Lung (tissue), 12 donors: ENCODE measurements around the gene PDZD8. TPM values are rescaled to one million over a fixed set of nuclear protein-coding genes. Genes with fewer than 3 reads are reported as not detected.

Experiments used
- ATAC-seq: fragments of 200-7000 bp; cut with Tn5 transposase; one replicate; pipeline ENCODE4 v1.9.1; 2020; ENCODE audit warnings: moderate number of reproducible peaks; ENCODE audit not compliant: insufficient read depth, low FRiP score
- DNase-seq, 3 donors: peaks; one replicate each; pipeline ENCODE4 v3.0.0-alpha.2; 2013 to 2017
- H3K27ac ChIP-seq, 2 donors: one replicate each; pipeline ENCODE4 v1.5.1; 2013; ENCODE audit warnings: mild to moderate bottlenecking in 2 of 2, moderate library complexity in 2 of 2, control low read depth in 1 of 2, inconsistent platforms in 1 of 2, low read depth in 1 of 2, low read length in 1 of 2
- H3K27me3 ChIP-seq, 3 donors: one replicate each; pipeline ENCODE4 v1.5.1; 2013; ENCODE audit warnings: low read length in 2 of 3; ENCODE audit not compliant: control insufficient read depth in 3 of 3, insufficient read depth in 3 of 3
- H3K36me3 ChIP-seq, 4 donors: one replicate each; pipeline ENCODE4 v1.5.1; 2013; ENCODE audit warnings: low read length in 4 of 4, mild to moderate bottlenecking in 1 of 4, moderate library complexity in 1 of 4; ENCODE audit not compliant: control insufficient read depth in 4 of 4, insufficient read depth in 4 of 4
- H3K4me1 ChIP-seq, 5 donors: one replicate each; pipeline ENCODE4 v1.5.1; 2013; ENCODE audit warnings: low read length in 5 of 5, mild to moderate bottlenecking in 2 of 5, moderate library complexity in 1 of 5; ENCODE audit not compliant: control insufficient read depth in 5 of 5, insufficient read depth in 5 of 5
- H3K4me3 ChIP-seq: one replicate; pipeline ENCODE4 v1.5.1; 2013; ENCODE audit warnings: mild to moderate bottlenecking, control low read depth, moderate library complexity
- H3K9ac ChIP-seq, 2 donors: one replicate each; pipeline ENCODE4 v1.5.1; 2013; ENCODE audit warnings: low read length in 2 of 2, control low read depth in 1 of 2; ENCODE audit not compliant: insufficient read depth in 1 of 2
- H3K9me3 ChIP-seq, 4 donors: one replicate each; pipeline ENCODE4 v1.5.1; 2013; ENCODE audit warnings: low read length in 3 of 4, mild to moderate bottlenecking in 1 of 4, moderate library complexity in 1 of 4; ENCODE audit not compliant: control insufficient read depth in 4 of 4, insufficient read depth in 3 of 4
- WGBS, 2 donors: extraction: QIAGEN DNeasy Blood & Tissue Kit; methylation state at CpG; one replicate each; pipeline ENCODE4 v1.1.7; 2013; 5-methylcytosine and 5-hydroxymethylcytosine counted together
- polyA plus RNA-seq, 2 donors: library from polyadenylated mRNA; stranded (reverse); fragments of 200-250 nt; gene quantifications; one replicate each; pipeline ENCODE4 v1.2.1, GENCODE V29; 2013
- total RNA-seq, 2 donors: library from RNA; depleted of rRNA in 1 of 2; stranded (reverse); fragments of >200 nt in 1 of 2; gene quantifications; one replicate each; pipeline ENCODE4 v1.2.1, GENCODE V29; 2014 to 2021
- TF ChIP-seq, protein P1 (sequence below): IDR thresholded peaks from 2 replicates; pipeline ENCODE4 v1.5.1; 2012; ENCODE audit warnings: mild to moderate bottlenecking; ENCODE audit errors: control extremely low read depth, extremely low read depth
- donor health status: control.
- donor health status: control.
- donor health status: Bipolar disorder and iron deficiency.
- donor health status: healthy.
- donor health status: DM: yes; HTN: yes; CAD: no.

PDZD8 gene
- total and polyA plus RNA-seq, 4 donors: 3.7 to 32.0 (median 19.3) TPM

DNA sequence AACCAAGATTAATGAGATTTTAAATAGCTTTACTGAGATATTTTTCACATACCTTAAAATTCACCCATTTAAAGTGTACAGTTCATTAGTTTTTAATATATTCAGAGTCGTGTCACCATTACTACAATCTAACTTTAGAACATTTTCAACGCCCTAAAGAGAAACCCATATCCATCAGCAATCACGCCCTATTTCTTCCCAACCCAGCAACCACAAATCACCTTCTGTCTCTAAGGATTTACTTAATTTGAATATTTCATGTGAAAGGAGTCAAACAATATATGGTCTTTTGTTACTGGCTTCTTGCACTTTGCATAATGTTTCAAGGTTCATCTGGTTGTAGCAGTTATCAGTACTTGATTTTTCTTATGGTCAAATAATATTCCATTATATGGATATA, 25.1 kb upstream of the PDZD8 start:
- DNase-seq (no peak), ATAC-seq (no peak)
- H3K4me1 ChIP-seq: no peaks in the 10 kb centered on the region
- 89 to 93% methylated on average over 3 of the region's 3 CpGs for WGBS, 2 donors
- TF ChIP-seq, protein P1, sequence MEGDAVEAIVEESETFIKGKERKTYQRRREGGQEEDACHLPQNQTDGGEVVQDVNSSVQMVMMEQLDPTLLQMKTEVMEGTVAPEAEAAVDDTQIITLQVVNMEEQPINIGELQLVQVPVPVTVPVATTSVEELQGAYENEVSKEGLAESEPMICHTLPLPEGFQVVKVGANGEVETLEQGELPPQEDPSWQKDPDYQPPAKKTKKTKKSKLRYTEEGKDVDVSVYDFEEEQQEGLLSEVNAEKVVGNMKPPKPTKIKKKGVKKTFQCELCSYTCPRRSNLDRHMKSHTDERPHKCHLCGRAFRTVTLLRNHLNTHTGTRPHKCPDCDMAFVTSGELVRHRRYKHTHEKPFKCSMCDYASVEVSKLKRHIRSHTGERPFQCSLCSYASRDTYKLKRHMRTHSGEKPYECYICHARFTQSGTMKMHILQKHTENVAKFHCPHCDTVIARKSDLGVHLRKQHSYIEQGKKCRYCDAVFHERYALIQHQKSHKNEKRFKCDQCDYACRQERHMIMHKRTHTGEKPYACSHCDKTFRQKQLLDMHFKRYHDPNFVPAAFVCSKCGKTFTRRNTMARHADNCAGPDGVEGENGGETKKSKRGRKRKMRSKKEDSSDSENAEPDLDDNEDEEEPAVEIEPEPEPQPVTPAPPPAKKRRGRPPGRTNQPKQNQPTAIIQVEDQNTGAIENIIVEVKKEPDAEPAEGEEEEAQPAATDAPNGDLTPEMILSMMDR: no peak
- no peaks in the 10 kb centered on the region for H3K36me3 ChIP-seq
- H3K27me3 ChIP-seq: no peaks in the 10 kb centered on the region
- H3K27ac ChIP-seq: no peak overlapping the region
- H3K4me3 ChIP-seq: no peak overlapping the region
- no peak overlapping the region for H3K9ac ChIP-seq
- no peaks in the 10 kb centered on the region for H3K9me3 ChIP-seq

DNA sequence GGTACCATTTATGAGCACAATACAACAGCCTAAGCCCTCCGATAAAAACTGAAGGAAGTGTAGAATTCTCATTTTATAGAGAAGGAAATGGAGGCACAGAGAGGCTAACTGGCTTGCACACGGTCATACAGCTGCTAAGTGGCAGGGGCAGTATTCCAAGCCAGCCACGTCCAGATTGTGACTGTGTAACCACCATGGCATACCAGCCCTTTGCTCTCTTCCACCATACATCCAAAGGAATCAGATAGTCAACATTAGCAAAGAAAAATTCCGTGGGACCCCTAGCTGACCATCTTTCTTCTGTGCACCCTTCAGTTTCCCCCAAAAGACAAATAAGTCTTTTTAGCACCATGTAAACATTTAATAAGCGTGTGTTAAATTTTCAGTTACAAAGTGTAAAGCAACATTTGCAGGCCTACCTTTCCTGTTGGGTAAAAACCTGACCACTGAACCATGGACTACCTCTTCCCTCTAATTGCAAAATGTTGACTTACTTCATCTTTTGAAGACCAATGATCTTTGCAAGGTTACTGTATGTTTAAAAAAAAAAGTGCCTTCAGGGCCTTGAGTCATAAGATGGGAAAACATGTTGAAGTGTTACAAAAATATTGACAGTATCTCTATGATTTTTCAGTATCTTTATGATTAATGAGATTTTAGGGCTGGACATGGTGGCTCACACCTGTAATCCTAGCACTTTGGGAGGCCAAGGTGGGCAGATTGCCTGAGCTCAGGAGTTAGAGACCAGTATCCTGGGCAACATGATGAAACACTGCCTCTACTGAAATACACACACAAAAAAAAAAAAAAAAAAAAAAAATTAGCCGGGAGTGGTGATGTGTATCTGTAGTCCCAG, 24.3 kb upstream of the PDZD8 start:
- no peaks in the 10 kb centered on the region for H3K4me1 ChIP-seq
- no peaks in the 10 kb centered on the region for H3K27me3 ChIP-seq
- TF ChIP-seq, protein P1: no peak
- DNase-seq: no peak
- no peaks in the 10 kb centered on the region for H3K36me3 ChIP-seq
- H3K9me3 ChIP-seq: no peaks in the 10 kb centered on the region
- H3K4me3 ChIP-seq: no peak overlapping the region
- 52 to 83% methylated on average over 6 of the region's 6 CpGs for WGBS, 2 donors
- no peak for ATAC-seq
- H3K9ac ChIP-seq: no peak overlapping the region
- H3K27ac ChIP-seq: no peak overlapping the region

DNA sequence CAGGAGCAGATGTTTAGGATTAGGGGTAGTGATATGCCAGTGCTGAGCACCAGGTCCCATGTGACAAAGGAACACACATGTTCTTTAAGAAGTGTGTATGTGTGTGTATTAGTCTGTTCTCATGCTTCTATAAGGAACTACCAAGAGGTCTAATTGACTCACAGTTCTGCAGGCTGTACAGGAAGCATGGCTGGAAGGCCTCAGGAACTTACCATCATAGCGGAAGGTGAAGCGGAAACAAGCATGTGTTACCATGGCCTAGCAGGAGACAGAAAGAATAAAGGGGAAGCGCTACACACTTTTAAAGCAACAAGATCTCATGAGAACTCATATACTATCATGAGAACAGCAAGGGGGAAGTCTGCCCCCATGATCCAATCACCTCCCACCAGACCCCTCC, 22.8 kb upstream of the PDZD8 start:
- ATAC-seq: no peak
- H3K36me3 ChIP-seq: no peaks in the 10 kb centered on the region

More for the DNA sequence above, 22.8 kb upstream of the PDZD8 start:
- DNase-seq: no peak
- no peaks in the 10 kb centered on the region for H3K4me1 ChIP-seq
- WGBS, 2 donors: 39 to 86% methylated on average over 3 of the region's 3 CpGs
- TF ChIP-seq, protein P1: no peak
- H3K27ac ChIP-seq: no peak overlapping the region
- no peaks in the 10 kb centered on the region for H3K27me3 ChIP-seq
- H3K9me3 ChIP-seq: no peaks in the 10 kb centered on the region
- no peak overlapping the region for H3K4me3 ChIP-seq
- no peak overlapping the region for H3K9ac ChIP-seq
